ENCODE results near the gene GORASP1.
A peak's percentile ranks its signal among the peaks of the same experiment; 100 is the strongest.

DNA sequence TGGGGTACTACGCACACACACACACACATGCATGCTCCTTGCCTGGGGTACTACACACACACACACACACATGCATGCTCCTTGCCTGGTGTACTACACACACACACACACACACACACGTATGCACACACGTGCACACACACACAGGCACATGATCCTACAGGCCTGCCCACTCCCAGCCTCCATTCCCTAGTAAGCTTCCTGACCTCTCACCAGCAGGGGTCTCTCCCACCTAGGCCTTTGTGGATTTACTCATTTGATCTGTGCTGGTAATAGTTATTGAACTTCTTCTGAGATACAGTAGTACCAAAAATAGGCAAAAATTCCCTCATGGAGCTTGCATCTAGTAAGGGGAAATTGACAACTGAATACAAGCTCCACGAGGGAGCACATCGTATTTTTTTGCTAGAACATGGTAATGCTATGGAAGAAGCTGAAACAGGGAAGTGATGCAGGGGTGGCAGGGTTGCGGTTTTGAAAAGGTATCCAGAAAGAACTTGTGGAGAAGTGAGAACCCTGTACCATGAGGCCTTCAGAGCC is 19.2 kb upstream of the GORASP1 start:
- TF ChIP-seq, protein P1, sequence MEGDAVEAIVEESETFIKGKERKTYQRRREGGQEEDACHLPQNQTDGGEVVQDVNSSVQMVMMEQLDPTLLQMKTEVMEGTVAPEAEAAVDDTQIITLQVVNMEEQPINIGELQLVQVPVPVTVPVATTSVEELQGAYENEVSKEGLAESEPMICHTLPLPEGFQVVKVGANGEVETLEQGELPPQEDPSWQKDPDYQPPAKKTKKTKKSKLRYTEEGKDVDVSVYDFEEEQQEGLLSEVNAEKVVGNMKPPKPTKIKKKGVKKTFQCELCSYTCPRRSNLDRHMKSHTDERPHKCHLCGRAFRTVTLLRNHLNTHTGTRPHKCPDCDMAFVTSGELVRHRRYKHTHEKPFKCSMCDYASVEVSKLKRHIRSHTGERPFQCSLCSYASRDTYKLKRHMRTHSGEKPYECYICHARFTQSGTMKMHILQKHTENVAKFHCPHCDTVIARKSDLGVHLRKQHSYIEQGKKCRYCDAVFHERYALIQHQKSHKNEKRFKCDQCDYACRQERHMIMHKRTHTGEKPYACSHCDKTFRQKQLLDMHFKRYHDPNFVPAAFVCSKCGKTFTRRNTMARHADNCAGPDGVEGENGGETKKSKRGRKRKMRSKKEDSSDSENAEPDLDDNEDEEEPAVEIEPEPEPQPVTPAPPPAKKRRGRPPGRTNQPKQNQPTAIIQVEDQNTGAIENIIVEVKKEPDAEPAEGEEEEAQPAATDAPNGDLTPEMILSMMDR (IDR thresholded peaks at IDR 0.05) = peak; percentile 24 to 70 (median 59)
- no peak for TF ChIP-seq POLR2A (IDR thresholded peaks at IDR 0.05)

All from adrenal gland (tissue), 5 donors.